Measurements from ENCODE around the gene CAT.

CAT gene

GRCh38 chr11:34397811-34398210 is 40.9 kb upstream of the CAT start (continued):
- no peak for TF ChIP-seq ZNF8 (CRISPR knock-in tag; IDR thresholded peaks at IDR 0.05)

- no peak for TF ChIP-seq PPARA (CRISPR knock-in tag; IDR thresholded peaks at IDR 0.05; ENCODE audit: borderline replicate concordance)
- TF ChIP-seq ARNTL (CRISPR knock-in tag; IDR thresholded peaks at IDR 0.05; ENCODE audit: borderline replicate concordance, low read depth), result no peak
- no peak for TF ChIP-seq TOX (CRISPR knock-in tag; IDR thresholded peaks at IDR 0.05; ENCODE audit: borderline replicate concordance)
- no peak for TF ChIP-seq SNAI2 (CRISPR knock-in tag; IDR thresholded peaks at IDR 0.05)
- TF ChIP-seq OSR1 (CRISPR knock-in tag; IDR thresholded peaks at IDR 0.05), result no peak
- TF ChIP-seq ZFP3 (CRISPR knock-in tag; IDR thresholded peaks at IDR 0.05), result no peak
- no peak for TF ChIP-seq PATZ1 (CRISPR knock-in tag; IDR thresholded peaks at IDR 0.05; ENCODE audit: borderline replicate concordance)
- no peak for TF ChIP-seq BACH2 (CRISPR knock-in tag; IDR thresholded peaks at IDR 0.05; ENCODE audit: borderline replicate concordance)
- TF ChIP-seq GLIS3 (CRISPR knock-in tag; IDR thresholded peaks at IDR 0.05), result no peak
- TF ChIP-seq ZFP30 (CRISPR knock-in tag; IDR thresholded peaks at IDR 0.05), result no peak
- no peak for TF ChIP-seq CREB5 (CRISPR knock-in tag; IDR thresholded peaks at IDR 0.05; ENCODE audit: low read depth)
- no peak for TF ChIP-seq CSRNP3 (CRISPR knock-in tag; IDR thresholded peaks at IDR 0.05)
- TF ChIP-seq RARB (CRISPR knock-in tag; IDR thresholded peaks at IDR 0.05), result no peak
- no peak for TF ChIP-seq TCF4 (CRISPR knock-in tag; IDR thresholded peaks at IDR 0.05; ENCODE audit: borderline replicate concordance)
- TF ChIP-seq CSDC2 (CRISPR knock-in tag; IDR thresholded peaks at IDR 0.05), result no peak
- no peak for TF ChIP-seq ZNF565 (CRISPR knock-in tag; conservative IDR thresholded peaks at IDR 0.05; ENCODE audit: low read depth)
- TF ChIP-seq TSHZ2 (CRISPR knock-in tag; IDR thresholded peaks at IDR 0.05), result no peak
- TF ChIP-seq ISL1 (CRISPR knock-in tag; IDR thresholded peaks at IDR 0.05), result no peak
- no peak for TF ChIP-seq ESRRG (CRISPR knock-in tag; IDR thresholded peaks at IDR 0.05)
- ATAC-seq, result no peak
Measured at GRCh38 chr11:34403431-34403830, 35.3 kb upstream of the CAT start.

GRCh38 chr11:34404280-34404679 is 34.5 kb upstream of the CAT start:
- TF ChIP-seq TSHZ2 (CRISPR knock-in tag; IDR thresholded peaks at IDR 0.05) (no peak), POU6F1 (CRISPR knock-in tag; IDR thresholded peaks at IDR 0.05; ENCODE audit: borderline replicate concordance, low read depth) (no peak), TOX (CRISPR knock-in tag; IDR thresholded peaks at IDR 0.05; ENCODE audit: borderline replicate concordance) (no peak), ISL1 (CRISPR knock-in tag; IDR thresholded peaks at IDR 0.05) (no peak), CSDC2 (CRISPR knock-in tag; IDR thresholded peaks at IDR 0.05) (no peak), CREB5 (CRISPR knock-in tag; IDR thresholded peaks at IDR 0.05; ENCODE audit: low read depth) (no peak), CSRNP3 (CRISPR knock-in tag; IDR thresholded peaks at IDR 0.05) (no peak)
- ATAC-seq, result no peak
